Activated gamma-delta T cell (primary cell): Measurements from ENCODE around the gene MATCAP1.
A peak's percentile ranks its signal among the peaks of the same experiment; 100 is the strongest.

Source experiments
- DNase-seq: peaks from one replicate; lab custom pipeline; 2025; lab: John Stamatoyannopoulos, UW

Gene MATCAP1

GRCh38 chr16:67208154-67208896, 24.6 kb upstream of the MATCAP1 start:
- DNase-seq = no peak

GRCh38 chr16:67207249-67208091, 23.7 kb upstream of the MATCAP1 start:
- no peak for DNase-seq

- no peak for DNase-seq
These were observed 23.1 kb upstream of the MATCAP1 start for GRCh38 chr16:67206838-67207248.

GRCh38 chr16:67206129-67206837, 22.5 kb upstream of the MATCAP1 start:
- no peak for DNase-seq

GRCh38 chr16:67204076-67204475, 20.3 kb upstream of the MATCAP1 start:
- no peak for DNase-seq

GRCh38 chr16:67202956-67203493, 19.3 kb upstream of the MATCAP1 start:
- DNase-seq = no peak

- DNase-seq = no peak
These were observed 18.7 kb upstream of the MATCAP1 start for GRCh38 chr16:67202426-67202825.

GRCh38 chr16:67201411-67202345, 17.9 kb upstream of the MATCAP1 start:
- DNase-seq = no peak

- no peak for DNase-seq
These were observed 16.7 kb upstream of the MATCAP1 start for GRCh38 chr16:67200491-67200890.

GRCh38 chr16:67199808-67200198, 16.0 kb upstream of the MATCAP1 start:
- no peak for DNase-seq

- DNase-seq = no peak
These were observed 15.4 kb upstream of the MATCAP1 start, which contains the start of gene ELMO3 for GRCh38 chr16:67199011-67199807. Gene ELMO3 (plus strand): TSS chr16:67199131. CDS start chr16:67199327, 196 bp downstream.

GRCh38 chr16:67198238-67198734, 14.5 kb upstream of the MATCAP1 start:
- no peak for DNase-seq

- no peak for DNase-seq
These were observed 13.9 kb upstream of the MATCAP1 start for GRCh38 chr16:67197704-67198103.

- no peak for DNase-seq
These were observed 13.1 kb upstream of the MATCAP1 start for GRCh38 chr16:67196881-67197280.

GRCh38 chr16:67195676-67196075, 11.9 kb upstream of the MATCAP1 start:
- DNase-seq = no peak

- DNase-seq = no peak
These were observed 10.5 kb upstream of the MATCAP1 start for GRCh38 chr16:67194260-67194659.

GRCh38 chr16:67193536-67193935, 9.8 kb upstream of the MATCAP1 start:
- no peak for DNase-seq

- DNase-seq = no peak
These were observed 9.1 kb upstream of the MATCAP1 start for GRCh38 chr16:67192781-67193361.

- DNase-seq = peak; percentile 78
These were observed 8.4 kb upstream of the MATCAP1 start, which contains the start of gene E2F4 for GRCh38 chr16:67191995-67192681. Gene E2F4 (plus strand): TSS chr16:67192155. CDS start chr16:67192228, 73 bp downstream.
